B cell (primary cell): Measurements from ENCODE around the gene RPA1. TPM values are rescaled to one million over a fixed set of nuclear protein-coding genes. Genes with fewer than 3 reads are reported as not detected.
"Not testable (repeated sequence)": the region's sequence is repeated elsewhere in the genome, so short reads cannot be mapped to it uniquely, and the experiment has no call there.

Experiments
- ATAC-seq: fragments of 200-7000 bp; cut with Tn5 transposase; one replicate; pipeline ENCODE4 v1.10.0; 2021; ENCODE audit warnings: low read depth, mild to moderate bottlenecking, moderate number of reproducible peaks, moderate library complexity
- CTCF ChIA-PET: fragments of 350-600 bp; sonication (Branson Sonifier 250); formaldehyde crosslinking; loops from one replicate; lab custom pipeline; 2021; ENCODE audit warnings: antibody characterized with exemption, inconsistent platforms; lab: Charles Lee
- POLR2A ChIA-PET: fragments of 350-600 bp; sonication (Branson Sonifier 250); formaldehyde crosslinking; loops from one replicate; lab custom pipeline; 2021; ENCODE audit warnings: antibody characterized with exemption; lab: Charles Lee
- DNase-seq: peaks from one replicate; pipeline ENCODE4 v3.0.0; 2013
- H2AFZ ChIP-seq: 2 replicates; pipeline ENCODE4 v1.6.1; 2012; ENCODE audit warnings: mild to moderate bottlenecking, low read depth, low read length; ENCODE audit not compliant: insufficient read depth, poor library complexity, severe bottlenecking
- H3K27ac ChIP-seq, 2 donors: 1 replicate in 1 of 2; 2 replicates in 1 of 2; pipeline ENCODE4 v1.5.1; 2012 to 2013; ENCODE audit warnings: low read length in 2 of 2, mild to moderate bottlenecking in 2 of 2, moderate library complexity in 1 of 2
- H3K27me3 ChIP-seq, 4 experiments: fragments of 200-600 bp in 1 of 4; sonication (generic) in 1 of 4; replicated peaks in 1 of 4; 1 replicate in 2 of 4; 2 replicates in 2 of 4; pipeline versions ENCODE4 v1.6.1 to v1.7.0; 2013 to 2016; ENCODE audit warnings: low read length in 3 of 4, mild to moderate bottlenecking in 2 of 4, mixed read lengths in 1 of 4, moderate library complexity in 1 of 4; ENCODE audit not compliant: insufficient read depth in 4 of 4, control insufficient read depth in 3 of 4; ENCODE audit errors: control extremely low read depth in 1 of 4
- H3K36me3 ChIP-seq, 2 experiments: replicated peaks in 1 of 2; 1 replicate in 1 of 2; 2 replicates in 1 of 2; pipeline versions ENCODE4 v1.6.1 to v1.7.1; 2013; ENCODE audit warnings: low read length in 1 of 2; ENCODE audit not compliant: insufficient read depth in 2 of 2, control insufficient read depth in 1 of 2; ENCODE audit errors: control extremely low read depth in 1 of 2, extremely low read depth in 1 of 2
- H3K4me1 ChIP-seq, 2 donors: fragments of 200-600 bp in 1 of 2; sonication (generic) in 1 of 2; 1 replicate in 1 of 2; 2 replicates in 1 of 2; pipeline versions ENCODE4 v1.5.1 to v1.6.1; 2013 to 2017; ENCODE audit warnings: low read length in 2 of 2; ENCODE audit not compliant: control insufficient read depth in 2 of 2, insufficient read depth in 2 of 2
- H3K4me2 ChIP-seq: replicated peaks from 2 replicates; pipeline ENCODE3; 2012; ENCODE audit warnings: mild to moderate bottlenecking, low read depth, low read length; ENCODE audit not compliant: poor library complexity, severe bottlenecking
- H3K4me3 ChIP-seq, 5 experiments: fragments of 200-600 bp in 1 of 5; sonication (generic) in 1 of 5; 1 replicate in 3 of 5; 2 replicates in 2 of 5; pipeline versions ENCODE4 v1.5.1 to v1.7.0; 2011 to 2016; ENCODE audit warnings: low read length in 4 of 5, mild to moderate bottlenecking in 4 of 5, low read depth in 2 of 5, control low read depth in 1 of 5, moderate library complexity in 1 of 5; ENCODE audit not compliant: insufficient read depth in 1 of 5; ENCODE audit errors: control extremely low read depth in 1 of 5, extremely low read depth in 1 of 5
- H3K79me2 ChIP-seq: fragments of 200-600 bp; sonication (generic); one replicate; pipeline ENCODE4 v1.6.0; 2016; ENCODE audit warnings: low read length; ENCODE audit not compliant: control insufficient read depth, insufficient read depth
- H3K9ac ChIP-seq: fragments of 200-600 bp; sonication (generic); 2 replicates; pipeline ENCODE4 v1.6.1; 2017; ENCODE audit warnings: mild to moderate bottlenecking, low read length, moderate library complexity
- H3K9me3 ChIP-seq, 3 donors: one replicate each; pipeline versions ENCODE4 v1.6.1 to v1.7.1; 2013; ENCODE audit warnings: low read length in 2 of 3; ENCODE audit not compliant: control insufficient read depth in 2 of 3, insufficient read depth in 1 of 3; ENCODE audit errors: control extremely low read depth in 1 of 3
- H4K20me1 ChIP-seq: 2 replicates; pipeline ENCODE4 v1.6.0; 2012; ENCODE audit warnings: mild to moderate bottlenecking, low read length; ENCODE audit not compliant: insufficient read depth, control insufficient read depth, poor library complexity, severe bottlenecking
- H3K27ac Mint-ChIP-seq: one replicate; pipeline ENCODE4 v1.8.0; 2021; ENCODE audit warnings: mixed read lengths
- H3K27me3 Mint-ChIP-seq: one replicate; pipeline ENCODE4 v1.8.0; 2021; ENCODE audit warnings: mixed read lengths
- H3K4me1 Mint-ChIP-seq: one replicate; pipeline ENCODE4 v1.8.0; 2021; ENCODE audit warnings: mixed read lengths
- H3K4me3 Mint-ChIP-seq: one replicate; pipeline ENCODE4 v1.8.0; 2021; ENCODE audit warnings: mixed read lengths
- H3K9me3 Mint-ChIP-seq: one replicate; pipeline ENCODE4 v1.8.0; 2022; ENCODE audit warnings: mixed read lengths; ENCODE audit not compliant: insufficient read depth
- EZH2 ChIP-seq: IDR thresholded peaks from 2 replicates; pipeline ENCODE4 v1.6.1; 2012; ENCODE audit warnings: borderline replicate concordance, low read depth, mild to moderate bottlenecking, moderate library complexity, low read length; ENCODE audit not compliant: insufficient read depth, poor library complexity, severe bottlenecking
- WGBS: methylation state at CpG from one replicate; pipeline ENCODE4 v1.1.5; 2013; ENCODE audit warnings: missing lambda C conversion rate; ENCODE audit not compliant: insufficient coverage; 5-methylcytosine and 5-hydroxymethylcytosine counted together
- intact Hi-C: fragments of 100-400 bp; cut with micrococcal nuclease; formaldehyde crosslinking; loops from one replicate; pipeline ENCODE4 v1.10.0; 2022
- polyA plus RNA-seq: library from polyadenylated mRNA; depleted of rRNA; stranded (reverse); fragments of >200 nt; gene quantifications from 2 replicates; pipeline ENCODE4 v1.2.3, GENCODE V29; 2012
- total RNA-seq, 2 donors: library from RNA; stranded (reverse); fragments of 120-200 nt in 1 of 2; gene quantifications; 1 replicate in 1 of 2; 2 replicates in 1 of 2; pipeline versions ENCODE4 v1.2.3 to v1.2.4, GENCODE V29; 2013 to 2022

RPA1 gene
- total and polyA plus RNA-seq, 2 donors (not counting 1 experiment from before 2014, with no cell fraction given), result 27.0 to 94.5 TPM

GRCh38 chr17:1894753-1895339 is 65.0 kb downstream of the RPA1 start:
- Histone ChIP-seq H3K36me3 (peaks cover 2 to 74% of the 10 kb centered on the region in 2 experiments), H3K79me2 (no peaks in the 10 kb centered on the region), H3K9ac (no peak overlapping the region), H4K20me1 (no peaks in the 10 kb centered on the region), H3K27me3 (no peaks in the 10 kb centered on the region), H3K4me2 (no peak overlapping the region), H2AFZ (no peak overlapping the region), H3K27ac (no peak overlapping the region), H3K4me3 (no peak overlapping the region), H3K4me1 (no peaks in the 10 kb centered on the region), H3K9me3 (no peaks in the 10 kb centered on the region)
- POLR2A ChIA-PET, result no interaction called here
- CTCF ChIA-PET, result interaction anchor here (0.6 to 2.7 kb wide), 2 partner anchors 10 to 14 kb away, joined by 3 to 6 read pairs; no protein-coding TSS in a partner anchor
- Mint-ChIP-seq H3K27ac (no peak overlapping the region), H3K4me3 (no peak overlapping the region), H3K4me1 (no peaks in the 10 kb centered on the region), H3K27me3 (no peaks in the 10 kb centered on the region), H3K9me3 (no peaks in the 10 kb centered on the region)
- no peak for DNase-seq
- ATAC-seq, result no peak
- WGBS, result 98% methylated on average over 4 of the region's 7 CpGs
- intact Hi-C loops, result no loop called here
- TF ChIP-seq EZH2, result no peak

- H3K27me3 ChIP-seq, H3K79me2 ChIP-seq, H3K4me2 ChIP-seq, H3K9me3 Mint-ChIP-seq, H4K20me1 ChIP-seq, H3K9me3 ChIP-seq, H3K27ac ChIP-seq, H3K27ac Mint-ChIP-seq, H3K4me1 ChIP-seq, intact Hi-C loops, DNase-seq, ATAC-seq, H3K4me1 Mint-ChIP-seq, H2AFZ ChIP-seq, POLR2A ChIA-PET, H3K4me3 ChIP-seq, H3K27me3 Mint-ChIP-seq, H3K9ac ChIP-seq, H3K4me3 Mint-ChIP-seq: not testable (repeated sequence)
- 100% methylated on average over 4 of the region's 11 CpGs for WGBS
- CTCF ChIA-PET, result interaction anchor here (0.8 kb wide), 1 partner anchor 9 kb away, joined by 3 read pairs; no protein-coding TSS in a partner anchor
- peaks cover 2 to 71% of the 10 kb centered on the region in 2 experiments for H3K36me3 ChIP-seq
These were observed 65.7 kb downstream of the RPA1 start for GRCh38 chr17:1895479-1895878.
